ENCODE results near the gene CDH8. TPM values are rescaled to one million over a fixed set of nuclear protein-coding genes. Genes with fewer than 3 reads are reported as not detected.

Gene CDH8
- total and polyA plus RNA-seq, 5 donors from 2014 or later: not detected

DNA sequence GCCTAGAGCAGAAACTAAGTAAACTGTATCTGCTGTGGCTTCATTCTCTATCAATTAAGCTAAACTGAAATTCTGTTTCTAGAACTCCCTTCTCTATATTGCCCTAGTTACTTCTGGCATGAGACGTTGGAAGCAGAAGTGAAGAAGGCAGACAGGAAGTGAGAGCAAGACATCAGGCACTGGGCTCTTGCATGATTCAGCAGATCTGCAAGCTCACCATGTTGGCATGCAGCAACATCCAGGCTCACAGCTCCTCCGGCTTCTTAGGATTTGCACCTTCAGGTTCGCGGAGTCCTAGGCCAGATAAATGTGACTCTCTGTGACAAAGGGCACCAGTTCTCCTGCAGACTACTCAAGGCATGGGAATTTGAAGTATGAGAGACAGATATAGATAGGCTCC is 148.3 kb downstream of the CDH8 start:
- ATAC-seq (ENCODE audit: low read depth in 2 of 2) (no peak), DNase-seq (no peak)
- no peaks in the 10 kb centered on the region for H3K36me3 ChIP-seq (ENCODE audit: control insufficient read depth, insufficient read depth, low read length)
- no peaks in the 10 kb centered on the region for H3K27me3 ChIP-seq (ENCODE audit: control insufficient read depth, insufficient read depth, low read length)
- no peak overlapping the region for H3K4me3 Mint-ChIP-seq
- H3K4me1 ChIP-seq (ENCODE audit: control insufficient read depth, insufficient read depth, low read length, poor library complexity, severe bottlenecking): no peaks in the 10 kb centered on the region
- no peak overlapping the region for H3K27ac ChIP-seq (ENCODE audit: insufficient read depth, low read length, poor library complexity, severe bottlenecking)
- no peak overlapping the region for H3K4me3 ChIP-seq (ENCODE audit: low read depth, low read length)
- no peaks in the 10 kb centered on the region for H3K4me1 Mint-ChIP-seq
- H3K9me3 ChIP-seq (ENCODE audit: control insufficient read depth in 2 of 2, low read length in 2 of 2): no peaks in the 10 kb centered on the region
- H3K36me3 Mint-ChIP-seq: no peaks in the 10 kb centered on the region
- H3K27ac Mint-ChIP-seq: no peak overlapping the region
- no peaks in the 10 kb centered on the region for H3K27me3 Mint-ChIP-seq
- peaks cover 1 to 23% (median 9%) of the 10 kb centered on the region in 7 donors for H3K9me3 Mint-ChIP-seq

DNA sequence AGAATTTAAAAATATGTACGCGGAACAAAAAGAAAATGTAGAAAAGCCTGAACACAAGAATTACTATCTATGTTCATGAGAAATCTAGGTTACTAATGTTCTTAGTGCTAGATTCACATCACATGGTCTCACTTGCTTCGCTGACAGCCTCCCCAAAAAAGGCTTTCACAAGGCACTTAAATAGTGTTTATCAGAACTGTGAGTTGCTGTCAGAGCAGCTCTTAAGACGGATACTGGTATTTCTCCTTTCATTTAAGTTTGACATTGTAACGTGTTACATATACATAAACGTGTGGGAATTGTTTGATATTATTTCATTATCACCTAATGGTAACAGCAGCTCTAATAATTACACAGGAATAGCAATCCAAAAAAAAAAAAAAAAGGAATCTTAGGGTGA is 150.9 kb downstream of the CDH8 start:
- H3K4me1 Mint-ChIP-seq: no peaks in the 10 kb centered on the region
- no peak overlapping the region for H3K4me3 Mint-ChIP-seq
- no peak for ATAC-seq (ENCODE audit: low read depth in 2 of 2)
- DNase-seq: no peak
- no peak overlapping the region for H3K4me3 ChIP-seq (ENCODE audit: low read depth, low read length)
- no peak overlapping the region for H3K27ac ChIP-seq (ENCODE audit: insufficient read depth, low read length, poor library complexity, severe bottlenecking)
- H3K36me3 Mint-ChIP-seq: no peaks in the 10 kb centered on the region
- H3K27me3 Mint-ChIP-seq: no peaks in the 10 kb centered on the region
- H3K36me3 ChIP-seq (ENCODE audit: control insufficient read depth, insufficient read depth, low read length): no peaks in the 10 kb centered on the region
- no peak overlapping the region for H3K27ac Mint-ChIP-seq
- H3K4me1 ChIP-seq (ENCODE audit: control insufficient read depth, insufficient read depth, low read length, poor library complexity, severe bottlenecking): no peaks in the 10 kb centered on the region
- H3K27me3 ChIP-seq (ENCODE audit: control insufficient read depth, insufficient read depth, low read length): no peaks in the 10 kb centered on the region
- peaks cover 4% of the 10 kb centered on the region in 2 experiments for H3K9me3 ChIP-seq (ENCODE audit: control insufficient read depth in 2 of 2, low read length in 2 of 2)
- H3K9me3 Mint-ChIP-seq: peaks cover 2 to 30% (median 9%) of the 10 kb centered on the region in 7 donors

- Histone ChIP-seq H3K9me3 (ENCODE audit: control insufficient read depth in 2 of 2, low read length in 2 of 2) (peaks cover 7 to 11% of the 10 kb centered on the region in 2 experiments), H3K4me3 (ENCODE audit: low read depth, low read length) (no peak overlapping the region), H3K27me3 (ENCODE audit: control insufficient read depth, insufficient read depth, low read length) (no peaks in the 10 kb centered on the region), H3K36me3 (ENCODE audit: control insufficient read depth, insufficient read depth, low read length) (no peaks in the 10 kb centered on the region), H3K4me1 (ENCODE audit: control insufficient read depth, insufficient read depth, low read length, poor library complexity, severe bottlenecking) (no peaks in the 10 kb centered on the region), H3K27ac (ENCODE audit: insufficient read depth, low read length, poor library complexity, severe bottlenecking) (no peak overlapping the region)
- no peak overlapping the region for H3K4me3 Mint-ChIP-seq
- H3K4me1 Mint-ChIP-seq: no peaks in the 10 kb centered on the region
- ATAC-seq (ENCODE audit: low read depth in 2 of 2) (no peak), DNase-seq (no peak)
- H3K9me3 Mint-ChIP-seq: peaks cover 1 to 35% (median 13%) of the 10 kb centered on the region in 7 donors
- H3K27me3 Mint-ChIP-seq: no peaks in the 10 kb centered on the region
- no peak overlapping the region for H3K27ac Mint-ChIP-seq
- no peaks in the 10 kb centered on the region for H3K36me3 Mint-ChIP-seq
Measured at GRCh38 chr16:61879306-61879705, 156.9 kb downstream of the CDH8 start.

GRCh38 chr16:61877436-61877835 is 158.8 kb downstream of the CDH8 start:
- no peaks in the 10 kb centered on the region for H3K27me3 ChIP-seq (ENCODE audit: control insufficient read depth, insufficient read depth, low read length)
- Mint-ChIP-seq H3K36me3 (no peaks in the 10 kb centered on the region), H3K27me3 (no peaks in the 10 kb centered on the region), H3K4me1 (no peaks in the 10 kb centered on the region), H3K4me3 (no peak overlapping the region), H3K9me3 (peaks cover 1 to 34% (median 13%) of the 10 kb centered on the region in 7 donors), H3K27ac (no peak overlapping the region)
- peaks cover 7 to 11% of the 10 kb centered on the region in 2 experiments for H3K9me3 ChIP-seq (ENCODE audit: control insufficient read depth in 2 of 2, low read length in 2 of 2)
- no peaks in the 10 kb centered on the region for H3K4me1 ChIP-seq (ENCODE audit: control insufficient read depth, insufficient read depth, low read length, poor library complexity, severe bottlenecking)
- no peak for ATAC-seq (ENCODE audit: low read depth in 2 of 2)
- no peak for DNase-seq
- H3K36me3 ChIP-seq (ENCODE audit: control insufficient read depth, insufficient read depth, low read length): no peaks in the 10 kb centered on the region
- no peak overlapping the region for H3K4me3 ChIP-seq (ENCODE audit: low read depth, low read length)
- no peak overlapping the region for H3K27ac ChIP-seq (ENCODE audit: insufficient read depth, low read length, poor library complexity, severe bottlenecking)

- Histone ChIP-seq H3K27ac (ENCODE audit: insufficient read depth, low read length, poor library complexity, severe bottlenecking) (no peak overlapping the region), H3K9me3 (ENCODE audit: control insufficient read depth in 2 of 2, low read length in 2 of 2) (peaks cover 2 to 10% of the 10 kb centered on the region in 2 experiments), H3K36me3 (ENCODE audit: control insufficient read depth, insufficient read depth, low read length) (no peaks in the 10 kb centered on the region), H3K4me3 (ENCODE audit: low read depth, low read length) (no peak overlapping the region), H3K27me3 (ENCODE audit: control insufficient read depth, insufficient read depth, low read length) (no peaks in the 10 kb centered on the region), H3K4me1 (ENCODE audit: control insufficient read depth, insufficient read depth, low read length, poor library complexity, severe bottlenecking) (no peaks in the 10 kb centered on the region)
- H3K9me3 Mint-ChIP-seq: peaks cover 2 to 24% (median 11%) of the 10 kb centered on the region in 7 donors
- ATAC-seq (ENCODE audit: low read depth in 2 of 2) (no peak), DNase-seq (no peak)
- H3K4me3 Mint-ChIP-seq: no peak overlapping the region
- H3K27me3 Mint-ChIP-seq: no peaks in the 10 kb centered on the region
- no peaks in the 10 kb centered on the region for H3K4me1 Mint-ChIP-seq
- no peaks in the 10 kb centered on the region for H3K36me3 Mint-ChIP-seq
- H3K27ac Mint-ChIP-seq: peak overlapping the region in 1 of 3 donors; percentile 56
Measured at GRCh38 chr16:61872778-61873119, 163.5 kb downstream of the CDH8 start.

DNA sequence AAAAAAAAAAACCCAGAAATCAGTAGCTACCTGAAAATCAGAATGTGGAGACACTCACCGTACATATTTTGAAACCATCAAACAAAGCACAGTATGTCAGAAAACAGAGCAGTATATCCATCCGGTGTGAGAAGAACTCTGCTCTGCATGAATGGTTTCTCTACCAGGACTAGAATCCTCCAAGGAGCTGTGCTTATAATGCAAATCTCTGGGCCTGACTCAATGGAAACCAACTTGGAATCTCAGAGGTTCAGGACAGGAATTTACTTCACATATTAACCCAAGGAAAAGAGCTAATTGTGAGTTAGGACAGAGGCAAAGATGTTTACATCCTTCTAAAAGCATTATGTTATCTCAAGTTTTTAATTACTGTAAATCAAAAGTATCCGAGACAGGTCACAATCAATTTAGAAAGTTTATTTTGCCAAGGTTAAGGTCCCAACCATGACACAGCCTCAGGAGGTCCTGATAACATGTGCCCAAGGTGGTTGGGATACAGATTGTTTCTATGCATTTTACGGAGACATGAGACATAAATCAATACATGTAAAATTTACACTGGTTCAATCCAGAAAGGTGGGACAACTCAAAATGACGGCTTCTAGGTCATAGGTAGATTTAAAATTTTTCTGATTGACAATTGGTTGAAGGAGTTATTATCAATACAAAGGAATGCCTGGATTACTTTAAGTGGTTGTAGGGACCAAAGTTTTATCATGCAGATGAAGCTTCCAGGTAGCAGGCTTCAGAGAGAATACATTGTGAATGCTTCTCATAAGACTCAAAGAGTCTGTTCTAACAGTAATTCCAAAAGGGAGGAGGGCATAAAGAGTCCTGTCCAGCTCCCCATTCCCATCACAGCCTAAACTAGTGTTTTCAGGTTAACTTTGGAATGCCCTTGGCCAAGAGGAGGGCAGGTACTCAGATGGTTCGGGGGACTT is 164.1 kb downstream of the CDH8 start:
- peaks cover 2 to 28% (median 10%) of the 10 kb centered on the region in 7 donors for H3K9me3 Mint-ChIP-seq
- H3K36me3 ChIP-seq (ENCODE audit: control insufficient read depth, insufficient read depth, low read length): no peaks in the 10 kb centered on the region
- H3K4me1 ChIP-seq (ENCODE audit: control insufficient read depth, insufficient read depth, low read length, poor library complexity, severe bottlenecking): no peaks in the 10 kb centered on the region
- no peak overlapping the region for H3K4me3 ChIP-seq (ENCODE audit: low read depth, low read length)
- H3K36me3 Mint-ChIP-seq: no peaks in the 10 kb centered on the region
- H3K4me3 Mint-ChIP-seq: no peak overlapping the region
- peaks cover 2 to 10% of the 10 kb centered on the region in 2 experiments for H3K9me3 ChIP-seq (ENCODE audit: control insufficient read depth in 2 of 2, low read length in 2 of 2)
- DNase-seq (no peak), ATAC-seq (ENCODE audit: low read depth in 2 of 2) (no peak)
- no peaks in the 10 kb centered on the region for H3K27me3 ChIP-seq (ENCODE audit: control insufficient read depth, insufficient read depth, low read length)
- H3K27ac ChIP-seq (ENCODE audit: insufficient read depth, low read length, poor library complexity, severe bottlenecking): no peak overlapping the region
- H3K4me1 Mint-ChIP-seq: no peaks in the 10 kb centered on the region
- no peaks in the 10 kb centered on the region for H3K27me3 Mint-ChIP-seq
- no peak overlapping the region for H3K27ac Mint-ChIP-seq

GRCh38 chr16:61862221-61863155 is 173.8 kb downstream of the CDH8 start:
- no peak overlapping the region for H3K4me3 Mint-ChIP-seq
- Histone ChIP-seq H3K4me1 (ENCODE audit: control insufficient read depth, insufficient read depth, low read length, poor library complexity, severe bottlenecking) (no peaks in the 10 kb centered on the region), H3K4me3 (ENCODE audit: low read depth, low read length) (no peak overlapping the region), H3K36me3 (ENCODE audit: control insufficient read depth, insufficient read depth, low read length) (no peaks in the 10 kb centered on the region), H3K9me3 (ENCODE audit: control insufficient read depth in 2 of 2, low read length in 2 of 2) (peaks cover 11 to 17% of the 10 kb centered on the region in 2 experiments), H3K27ac (ENCODE audit: insufficient read depth, low read length, poor library complexity, severe bottlenecking) (no peak overlapping the region), H3K27me3 (ENCODE audit: control insufficient read depth, insufficient read depth, low read length) (no peaks in the 10 kb centered on the region)
- H3K27ac Mint-ChIP-seq: no peak overlapping the region
- no peak for DNase-seq
- H3K27me3 Mint-ChIP-seq: no peaks in the 10 kb centered on the region
- H3K4me1 Mint-ChIP-seq: no peaks in the 10 kb centered on the region
- H3K36me3 Mint-ChIP-seq: no peaks in the 10 kb centered on the region
- peaks cover 5 to 27% (median 10%) of the 10 kb centered on the region in 7 donors for H3K9me3 Mint-ChIP-seq
- ATAC-seq (ENCODE audit: low read depth in 2 of 2): no peak
